WTC11 (cell line): ENCODE data around the gene SEMA3F. TPM values are rescaled to one million over a fixed set of nuclear protein-coding genes. Genes with fewer than 3 reads are reported as not detected.

Source experiments
- ATAC-seq: fragments of 200-7000 bp; cut with Tn5 transposase; 2 replicates; pipeline ENCODE4 v1.10.0; 2021; ENCODE audit warnings: mild to moderate bottlenecking, moderate library complexity
- CTCF ChIA-PET: fragments of 300-600 bp; sonication (Branson Sonifier 250); formaldehyde crosslinking; loops from one replicate; lab custom pipeline; 2021; ENCODE audit warnings: antibody characterized with exemption; lab: Charles Lee
- POLR2A ChIA-PET: fragments of 350-600 bp; sonication (Branson Sonifier 250); formaldehyde crosslinking; loops from one replicate; lab custom pipeline; 2021; ENCODE audit warnings: antibody characterized with exemption; lab: Charles Lee
- DNase-seq: peaks from one replicate; pipeline ENCODE4 v3.0.0; 2021; ENCODE audit warnings: low spot score
- H3K27ac Mint-ChIP-seq: 2 replicates; pipeline ENCODE4 v1.8.0; 2021; ENCODE audit warnings: mixed read lengths
- H3K27me3 Mint-ChIP-seq: 2 replicates; pipeline ENCODE4 v1.8.0; 2021; ENCODE audit warnings: low read depth, mild to moderate bottlenecking, moderate library complexity, mixed read lengths
- H3K36me3 Mint-ChIP-seq: 2 replicates; pipeline ENCODE4 v1.8.0; 2021; ENCODE audit warnings: mixed read lengths
- H3K4me1 Mint-ChIP-seq: 2 replicates; pipeline ENCODE4 v1.8.0; 2022; ENCODE audit warnings: mixed read lengths
- H3K4me3 Mint-ChIP-seq: 2 replicates; pipeline ENCODE4 v1.8.0; 2021; ENCODE audit warnings: mild to moderate bottlenecking, moderate library complexity, mixed read lengths
- H3K9me3 Mint-ChIP-seq: 2 replicates; pipeline ENCODE4 v1.8.0; 2021; ENCODE audit warnings: mixed read lengths
- AFF4 ChIP-seq: sonication (generic); formaldehyde crosslinking; IDR thresholded peaks from 2 replicates; pipeline ENCODE4 v1.8.1; 2023; ENCODE audit warnings: mild to moderate bottlenecking, missing genetic modification reagents, borderline replicate concordance
- CREM ChIP-seq: sonication (generic); formaldehyde crosslinking; IDR thresholded peaks from 2 replicates; pipeline ENCODE4 v1.8.1; 2022; ENCODE audit warnings: mild to moderate bottlenecking, missing genetic modification reagents, moderate library complexity
- HMGA2 ChIP-seq: fragments of 250-450 bp; sonication (Bioruptor Pico); IDR thresholded peaks from 2 replicates; pipeline ENCODE4 v1.4.0; 2021; ENCODE audit warnings: mild to moderate bottlenecking, moderate library complexity
- HMGXB4 ChIP-seq: sonication (generic); formaldehyde crosslinking; IDR thresholded peaks from 2 replicates; pipeline ENCODE4 v1.8.1; 2023; ENCODE audit warnings: mild to moderate bottlenecking, moderate library complexity, missing genetic modification reagents
- JAZF1 ChIP-seq: fragments of 250-450 bp; sonication (Bioruptor Pico); IDR thresholded peaks from 2 replicates; pipeline ENCODE4 v1.9.0; 2021; ENCODE audit warnings: moderate library complexity, mild to moderate bottlenecking, inconsistent platforms
- KAT7 ChIP-seq: sonication (generic); formaldehyde crosslinking; IDR thresholded peaks from 2 replicates; pipeline ENCODE4 v1.8.1; 2023; ENCODE audit warnings: missing genetic modification reagents, mild to moderate bottlenecking, borderline replicate concordance
- MYBL2 ChIP-seq: sonication (generic); formaldehyde crosslinking; IDR thresholded peaks from 2 replicates; pipeline ENCODE4 v1.8.1; 2023; ENCODE audit warnings: mild to moderate bottlenecking, moderate library complexity, missing genetic modification reagents
- NR1H2 ChIP-seq: sonication (generic); formaldehyde crosslinking; IDR thresholded peaks from 2 replicates; pipeline ENCODE4 v1.9.0; 2021; ENCODE audit warnings: mild to moderate bottlenecking, moderate library complexity, missing genetic modification reagents
- OVOL2 ChIP-seq: fragments of 250-450 bp; sonication (Bioruptor Pico); IDR thresholded peaks from 2 replicates; pipeline ENCODE4 v1.9.0; 2021; ENCODE audit warnings: mild to moderate bottlenecking, borderline replicate concordance
- RELA ChIP-seq: sonication (generic); formaldehyde crosslinking; IDR thresholded peaks from 2 replicates; pipeline ENCODE4 v1.8.1; 2022; ENCODE audit warnings: missing genetic modification reagents, mild to moderate bottlenecking, borderline replicate concordance
- ZNF138 ChIP-seq: sonication (generic); formaldehyde crosslinking; conservative IDR thresholded peaks from 2 replicates; pipeline ENCODE4 v1.8.1; 2022; ENCODE audit warnings: mild to moderate bottlenecking, moderate library complexity, missing genetic modification reagents
- ZNF416 ChIP-seq: fragments of 250-450 bp; sonication (Bioruptor Pico); IDR thresholded peaks from 2 replicates; pipeline ENCODE4 v1.9.0; 2021; ENCODE audit warnings: mild to moderate bottlenecking, inconsistent platforms
- total RNA-seq: library from RNA; stranded (reverse); gene quantifications from 3 replicates; pipeline ENCODE4 v1.2.3, GENCODE V29; 2021
- TF ChIP-seq, protein P1 (sequence below): fragments of 250-450 bp; sonication (Bioruptor Pico); IDR thresholded peaks from 2 replicates; pipeline ENCODE4 v1.9.0; 2021; ENCODE audit warnings: mild to moderate bottlenecking
- TF ChIP-seq, protein P2 (sequence below): sonication (generic); formaldehyde crosslinking; IDR thresholded peaks from 2 replicates; pipeline ENCODE4 v1.8.0; 2022; ENCODE audit warnings: mild to moderate bottlenecking, missing genetic modification reagents
- TF ChIP-seq, protein P3 (sequence below): fragments of 250-450 bp; sonication (Bioruptor Pico); conservative IDR thresholded peaks from 2 replicates; pipeline ENCODE4 v1.9.0; 2021; ENCODE audit warnings: mild to moderate bottlenecking

SEMA3F gene
- total RNA-seq, 1 experiment from 2014 or later: 49.0 TPM

DNA sequence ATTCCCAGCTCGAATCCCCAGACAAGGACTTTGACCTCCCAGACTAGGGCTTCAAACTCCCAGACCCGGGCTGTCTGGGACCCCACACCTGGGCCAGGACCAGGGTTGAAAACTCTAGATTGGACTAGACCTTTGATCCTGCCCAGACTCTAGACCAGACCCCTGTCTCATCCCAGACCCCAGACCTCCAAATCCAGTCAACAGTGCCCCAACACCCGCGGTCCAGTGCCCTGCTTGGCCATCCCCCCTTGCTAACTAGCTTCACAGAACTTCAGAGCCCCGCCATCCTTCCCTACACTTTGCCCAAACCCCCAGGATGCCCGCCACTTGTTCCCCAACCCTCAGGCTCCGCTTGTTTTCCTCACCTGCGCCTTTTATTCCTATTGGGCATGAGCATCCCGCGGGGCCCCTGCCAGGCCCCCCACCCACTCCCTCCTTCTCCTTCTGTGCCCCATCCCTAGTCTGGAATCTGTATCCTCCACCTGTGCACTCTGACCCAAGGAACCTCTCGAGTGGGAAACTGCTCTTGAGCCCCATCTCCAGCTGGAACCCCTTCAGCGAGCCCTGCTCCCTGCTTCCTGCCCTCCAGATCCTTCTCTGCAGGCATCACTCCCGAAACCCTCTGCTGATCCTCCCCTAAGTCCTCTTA is 81.5 kb downstream of the SEMA3F start:
- ATAC-seq (no peak), DNase-seq (no peak)
- ChIA-PET CTCF (interaction anchor here (1.0 to 2.9 kb wide), 8 partner anchors 8 to 45 kb away, joined by 3 to 27 read pairs (median 18); partner anchors contain the start of gene GNAT1), POLR2A (no interaction called here)
- Mint-ChIP-seq H3K4me1 (peaks cover 53% of the 10 kb centered on the region), H3K36me3 (no peaks in the 10 kb centered on the region), H3K9me3 (no peaks in the 10 kb centered on the region), H3K4me3 (peak overlapping the region; percentile 97), H3K27me3 (no peaks in the 10 kb centered on the region), H3K27ac (peak overlapping the region; percentile 89)
- TF ChIP-seq, protein P1, sequence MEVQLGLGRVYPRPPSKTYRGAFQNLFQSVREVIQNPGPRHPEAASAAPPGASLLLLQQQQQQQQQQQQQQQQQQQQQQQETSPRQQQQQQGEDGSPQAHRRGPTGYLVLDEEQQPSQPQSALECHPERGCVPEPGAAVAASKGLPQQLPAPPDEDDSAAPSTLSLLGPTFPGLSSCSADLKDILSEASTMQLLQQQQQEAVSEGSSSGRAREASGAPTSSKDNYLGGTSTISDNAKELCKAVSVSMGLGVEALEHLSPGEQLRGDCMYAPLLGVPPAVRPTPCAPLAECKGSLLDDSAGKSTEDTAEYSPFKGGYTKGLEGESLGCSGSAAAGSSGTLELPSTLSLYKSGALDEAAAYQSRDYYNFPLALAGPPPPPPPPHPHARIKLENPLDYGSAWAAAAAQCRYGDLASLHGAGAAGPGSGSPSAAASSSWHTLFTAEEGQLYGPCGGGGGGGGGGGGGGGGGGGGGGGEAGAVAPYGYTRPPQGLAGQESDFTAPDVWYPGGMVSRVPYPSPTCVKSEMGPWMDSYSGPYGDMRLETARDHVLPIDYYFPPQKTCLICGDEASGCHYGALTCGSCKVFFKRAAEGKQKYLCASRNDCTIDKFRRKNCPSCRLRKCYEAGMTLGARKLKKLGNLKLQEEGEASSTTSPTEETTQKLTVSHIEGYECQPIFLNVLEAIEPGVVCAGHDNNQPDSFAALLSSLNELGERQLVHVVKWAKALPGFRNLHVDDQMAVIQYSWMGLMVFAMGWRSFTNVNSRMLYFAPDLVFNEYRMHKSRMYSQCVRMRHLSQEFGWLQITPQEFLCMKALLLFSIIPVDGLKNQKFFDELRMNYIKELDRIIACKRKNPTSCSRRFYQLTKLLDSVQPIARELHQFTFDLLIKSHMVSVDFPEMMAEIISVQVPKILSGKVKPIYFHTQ: no peak
- no peak for TF ChIP-seq HMGA2 (CRISPR knock-in tag)
- TF ChIP-seq JAZF1 (CRISPR knock-in tag): no peak
- TF ChIP-seq, protein P2, sequence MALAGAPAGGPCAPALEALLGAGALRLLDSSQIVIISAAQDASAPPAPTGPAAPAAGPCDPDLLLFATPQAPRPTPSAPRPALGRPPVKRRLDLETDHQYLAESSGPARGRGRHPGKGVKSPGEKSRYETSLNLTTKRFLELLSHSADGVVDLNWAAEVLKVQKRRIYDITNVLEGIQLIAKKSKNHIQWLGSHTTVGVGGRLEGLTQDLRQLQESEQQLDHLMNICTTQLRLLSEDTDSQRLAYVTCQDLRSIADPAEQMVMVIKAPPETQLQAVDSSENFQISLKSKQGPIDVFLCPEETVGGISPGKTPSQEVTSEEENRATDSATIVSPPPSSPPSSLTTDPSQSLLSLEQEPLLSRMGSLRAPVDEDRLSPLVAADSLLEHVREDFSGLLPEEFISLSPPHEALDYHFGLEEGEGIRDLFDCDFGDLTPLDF (CRISPR knock-in tag): no peak
- no peak for TF ChIP-seq CREM (CRISPR knock-in tag)
- TF ChIP-seq ZNF138 (CRISPR knock-in tag): no peak
- no peak for TF ChIP-seq RELA (CRISPR knock-in tag)
- TF ChIP-seq MYBL2 (CRISPR knock-in tag): no peak
- no peak for TF ChIP-seq ZNF416
- TF ChIP-seq OVOL2 (CRISPR knock-in tag): no peak
- TF ChIP-seq KAT7: no peak
- TF ChIP-seq HMGXB4 (CRISPR knock-in tag): no peak
- TF ChIP-seq, protein P3, sequence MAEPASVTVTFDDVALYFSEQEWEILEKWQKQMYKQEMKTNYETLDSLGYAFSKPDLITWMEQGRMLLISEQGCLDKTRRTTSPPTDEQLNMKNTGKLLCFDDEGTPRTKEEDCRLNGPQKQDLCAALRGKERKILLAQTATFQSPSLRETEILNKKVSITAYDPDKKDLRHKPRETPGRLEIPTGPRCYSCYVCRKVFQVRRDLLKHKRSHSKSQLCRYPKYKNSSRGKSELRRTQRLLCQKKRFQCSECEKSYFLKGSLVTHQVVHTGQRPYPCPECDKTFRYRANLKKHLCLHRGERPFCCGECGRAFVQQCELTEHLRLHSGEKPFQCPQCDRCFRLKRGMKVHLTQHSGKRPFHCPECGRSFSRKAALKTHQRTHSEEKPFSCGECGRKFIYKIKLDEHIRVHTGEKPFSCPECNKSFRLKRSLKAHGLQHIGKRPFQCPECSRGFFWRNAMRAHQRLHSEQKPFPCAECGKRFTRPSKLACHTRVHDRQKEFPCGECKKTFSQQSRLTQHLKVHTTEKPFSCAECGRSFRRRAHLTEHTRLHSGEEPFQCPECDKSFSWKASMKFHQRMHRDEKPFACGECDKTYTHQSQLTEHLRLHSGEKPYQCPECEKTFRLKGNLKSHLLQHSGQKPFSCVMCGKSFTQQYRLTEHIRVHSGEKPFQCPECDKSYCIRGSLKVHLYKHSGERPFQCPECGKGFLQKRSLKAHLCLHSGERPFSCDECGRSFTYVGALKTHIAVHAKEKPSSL: no peak
- no peak for TF ChIP-seq NR1H2 (CRISPR knock-in tag)
- TF ChIP-seq AFF4 (CRISPR knock-in tag): no peak
